Measurements from ENCODE around the gene MYPOP. TPM values are rescaled to one million over a fixed set of nuclear protein-coding genes. Genes with fewer than 3 reads are reported as not detected.
"Not testable (repeated sequence)": the region's sequence is repeated elsewhere in the genome, so short reads cannot be mapped to it uniquely, and the experiment has no call there.

Gene MYPOP
- total RNA-seq, 4 donors from 2014 or later, result 3.6 to 9.0 (median 5.5) TPM

DNA sequence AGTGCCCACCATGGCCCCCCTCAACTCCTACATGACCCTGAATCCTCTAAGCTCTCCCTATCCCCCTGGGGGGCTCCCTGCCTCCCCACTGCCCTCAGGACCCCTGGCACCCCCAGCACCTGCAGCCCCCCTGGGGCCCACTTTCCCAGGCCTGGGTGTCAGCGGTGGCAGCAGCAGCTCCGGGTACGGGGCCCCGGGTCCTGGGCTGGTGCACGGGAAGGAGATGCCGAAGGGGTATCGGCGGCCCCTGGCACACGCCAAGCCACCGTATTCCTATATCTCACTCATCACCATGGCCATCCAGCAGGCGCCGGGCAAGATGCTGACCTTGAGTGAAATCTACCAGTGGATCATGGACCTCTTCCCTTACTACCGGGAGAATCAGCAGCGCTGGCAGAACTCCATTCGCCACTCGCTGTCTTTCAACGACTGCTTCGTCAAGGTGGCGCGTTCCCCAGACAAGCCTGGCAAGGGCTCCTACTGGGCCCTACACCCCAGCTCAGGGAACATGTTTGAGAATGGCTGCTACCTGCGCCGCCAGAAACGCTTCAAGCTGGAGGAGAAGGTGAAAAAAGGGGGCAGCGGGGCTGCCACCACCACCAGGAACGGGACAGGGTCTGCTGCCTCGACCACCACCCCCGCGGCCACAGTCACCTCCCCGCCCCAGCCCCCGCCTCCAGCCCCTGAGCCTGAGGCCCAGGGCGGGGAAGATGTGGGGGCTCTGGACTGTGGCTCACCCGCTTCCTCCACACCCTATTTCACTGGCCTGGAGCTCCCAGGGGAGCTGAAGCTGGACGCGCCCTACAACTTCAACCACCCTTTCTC, 30.1 kb downstream of the MYPOP start:
- 92 to 93% methylated on average over 27 to 34 of the region's 34 CpGs for WGBS, 2 donors
- no peak for DNase-seq (ENCODE audit: low spot score in 2 of 2)
- TF ChIP-seq, protein P1, sequence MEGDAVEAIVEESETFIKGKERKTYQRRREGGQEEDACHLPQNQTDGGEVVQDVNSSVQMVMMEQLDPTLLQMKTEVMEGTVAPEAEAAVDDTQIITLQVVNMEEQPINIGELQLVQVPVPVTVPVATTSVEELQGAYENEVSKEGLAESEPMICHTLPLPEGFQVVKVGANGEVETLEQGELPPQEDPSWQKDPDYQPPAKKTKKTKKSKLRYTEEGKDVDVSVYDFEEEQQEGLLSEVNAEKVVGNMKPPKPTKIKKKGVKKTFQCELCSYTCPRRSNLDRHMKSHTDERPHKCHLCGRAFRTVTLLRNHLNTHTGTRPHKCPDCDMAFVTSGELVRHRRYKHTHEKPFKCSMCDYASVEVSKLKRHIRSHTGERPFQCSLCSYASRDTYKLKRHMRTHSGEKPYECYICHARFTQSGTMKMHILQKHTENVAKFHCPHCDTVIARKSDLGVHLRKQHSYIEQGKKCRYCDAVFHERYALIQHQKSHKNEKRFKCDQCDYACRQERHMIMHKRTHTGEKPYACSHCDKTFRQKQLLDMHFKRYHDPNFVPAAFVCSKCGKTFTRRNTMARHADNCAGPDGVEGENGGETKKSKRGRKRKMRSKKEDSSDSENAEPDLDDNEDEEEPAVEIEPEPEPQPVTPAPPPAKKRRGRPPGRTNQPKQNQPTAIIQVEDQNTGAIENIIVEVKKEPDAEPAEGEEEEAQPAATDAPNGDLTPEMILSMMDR (IDR thresholded peaks at IDR 0.05), result no peak
- no peak for TF ChIP-seq POLR2A (IDR thresholded peaks at IDR 0.05)
- TF ChIP-seq EP300 (IDR thresholded peaks at IDR 0.05), result no peak

DNA sequence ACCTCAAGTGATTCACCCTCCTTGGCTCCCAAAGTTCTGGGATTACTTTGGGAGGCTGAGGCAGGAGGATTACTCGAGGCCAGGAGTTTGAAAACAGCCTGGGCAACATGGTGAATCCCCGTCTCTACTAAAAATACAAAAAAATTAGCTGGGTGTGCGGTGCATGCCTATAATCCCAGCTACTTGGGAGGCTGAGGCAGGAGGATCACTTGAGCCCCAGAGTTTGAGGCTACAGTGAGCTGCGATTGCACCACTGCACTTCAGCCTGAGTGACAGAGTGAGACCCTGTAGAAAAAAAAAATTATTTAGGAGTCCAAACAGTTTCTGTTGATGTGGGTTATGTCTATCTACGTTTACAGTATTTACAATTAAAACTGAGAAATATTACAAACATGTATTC, 31.6 kb downstream of the MYPOP start:
- Histone ChIP-seq H3K36me3 (no peaks in the 10 kb centered on the region), H3K27me3 (peaks cover 0 to 8% of the 10 kb centered on the region in 2 donors), H3K27ac (no peak overlapping the region), H3K4me1 (no peaks in the 10 kb centered on the region), H3K4me3 (no peak overlapping the region), H3K9me3 (no peaks in the 10 kb centered on the region)
- WGBS, 2 donors, result 84 to 88% methylated on average over 5 of the region's 5 CpGs
- TF ChIP-seq, protein P1 (IDR thresholded peaks at IDR 0.05), result no peak
- TF ChIP-seq POLR2A (IDR thresholded peaks at IDR 0.05), result no peak
- no peak for TF ChIP-seq EP300 (IDR thresholded peaks at IDR 0.05)
- DNase-seq (ENCODE audit: low spot score in 2 of 2), result no peak

More for the DNA sequence above, 30.1 kb downstream of the MYPOP start:
- Histone ChIP-seq H3K4me1 (peaks cover 0 to 14% (median 6%) of the 10 kb centered on the region in 4 donors), H3K27ac (no peak overlapping the region), H3K36me3 (no peaks in the 10 kb centered on the region), H3K4me3 (no peak overlapping the region), H3K9me3 (no peaks in the 10 kb centered on the region), H3K27me3 (no peaks in the 10 kb centered on the region)

DNA sequence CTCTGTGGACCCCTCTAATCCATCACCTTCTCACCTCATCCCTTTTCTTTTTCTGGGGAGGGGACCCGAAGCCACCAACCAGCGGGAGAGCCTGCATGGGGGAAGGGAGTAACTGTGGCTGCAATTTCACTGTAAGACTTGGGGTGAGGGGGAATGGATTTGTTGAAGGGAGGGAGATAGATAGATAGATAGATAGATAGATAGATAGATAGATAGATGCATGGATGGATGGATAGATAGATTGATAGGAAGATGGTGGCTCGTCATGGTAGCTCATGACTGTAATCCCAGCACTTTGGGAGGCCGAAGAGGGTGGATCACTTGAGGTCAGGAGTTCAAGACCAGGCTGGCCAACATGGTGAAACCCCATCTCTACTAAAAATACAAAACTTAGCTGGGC, 35.2 kb downstream of the MYPOP start:
- not testable (repeated sequence) for H3K9me3 ChIP-seq; DNase-seq (ENCODE audit: low spot score in 2 of 2); H3K27ac ChIP-seq; H3K36me3 ChIP-seq; H3K4me3 ChIP-seq
- 64 to 74% methylated on average over 4 of the region's 4 CpGs for WGBS, 2 donors
- peaks cover 2 to 31% of the 10 kb centered on the region in 2 donors for H3K27me3 ChIP-seq
- H3K4me1 ChIP-seq, result peaks cover 0 to 17% (median 10%) of the 10 kb centered on the region in 4 donors

DNA sequence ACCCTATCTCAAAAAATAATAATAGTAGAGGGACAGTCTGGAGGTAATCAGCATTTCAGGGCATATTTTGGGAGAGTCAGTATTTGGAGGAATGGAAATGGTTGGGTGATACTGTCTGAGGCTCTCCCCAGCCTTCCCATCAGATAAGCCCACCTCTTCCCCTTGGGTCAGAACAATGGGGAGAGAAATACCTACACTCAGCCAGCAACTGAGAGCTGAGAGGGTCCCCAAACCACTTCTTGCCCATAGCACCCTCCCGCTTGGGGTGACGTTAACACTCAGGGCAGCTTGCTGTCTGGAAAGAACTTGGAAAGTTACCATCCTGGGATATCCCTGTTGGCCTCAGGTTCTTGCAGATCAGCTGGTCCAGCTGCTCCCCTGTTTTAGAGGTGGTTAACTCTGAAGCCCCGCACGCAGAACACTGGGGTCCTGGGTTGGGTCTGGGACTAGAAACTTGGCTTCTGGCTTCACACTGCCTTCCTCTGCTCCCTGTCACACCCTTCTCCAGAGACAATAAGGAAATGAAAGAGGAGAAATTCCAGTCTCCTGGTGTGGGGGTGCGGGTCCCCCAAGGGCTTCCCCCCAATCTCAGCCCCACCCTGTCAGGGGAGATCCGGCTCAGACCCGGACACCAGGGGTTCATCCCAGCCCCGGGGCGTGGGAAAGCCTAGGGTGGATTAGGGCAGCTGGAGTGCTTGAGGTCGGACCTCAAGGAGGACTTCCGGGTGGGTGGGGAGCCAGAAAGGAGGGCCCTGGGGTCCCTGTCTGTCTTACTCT, 35.8 kb downstream of the MYPOP start:
- 66 to 69% methylated on average over 11 of the region's 11 CpGs for WGBS, 2 donors
- H3K36me3 ChIP-seq, result no peaks in the 10 kb centered on the region
- no peak overlapping the region for H3K4me3 ChIP-seq
- H3K4me1 ChIP-seq, result peaks cover 0 to 23% (median 16%) of the 10 kb centered on the region in 4 donors
- H3K27me3 ChIP-seq, result peaks cover 2 to 31% of the 10 kb centered on the region in 2 donors
- no peaks in the 10 kb centered on the region for H3K9me3 ChIP-seq
- TF ChIP-seq, protein P1 (IDR thresholded peaks at IDR 0.05), result no peak
- no peak for TF ChIP-seq POLR2A (IDR thresholded peaks at IDR 0.05)
- no peak for TF ChIP-seq EP300 (IDR thresholded peaks at IDR 0.05)
- H3K27ac ChIP-seq, result peak overlapping the region in 1 of 4 donors; percentile 7
- no peak for DNase-seq (ENCODE audit: low spot score in 2 of 2)

DNA sequence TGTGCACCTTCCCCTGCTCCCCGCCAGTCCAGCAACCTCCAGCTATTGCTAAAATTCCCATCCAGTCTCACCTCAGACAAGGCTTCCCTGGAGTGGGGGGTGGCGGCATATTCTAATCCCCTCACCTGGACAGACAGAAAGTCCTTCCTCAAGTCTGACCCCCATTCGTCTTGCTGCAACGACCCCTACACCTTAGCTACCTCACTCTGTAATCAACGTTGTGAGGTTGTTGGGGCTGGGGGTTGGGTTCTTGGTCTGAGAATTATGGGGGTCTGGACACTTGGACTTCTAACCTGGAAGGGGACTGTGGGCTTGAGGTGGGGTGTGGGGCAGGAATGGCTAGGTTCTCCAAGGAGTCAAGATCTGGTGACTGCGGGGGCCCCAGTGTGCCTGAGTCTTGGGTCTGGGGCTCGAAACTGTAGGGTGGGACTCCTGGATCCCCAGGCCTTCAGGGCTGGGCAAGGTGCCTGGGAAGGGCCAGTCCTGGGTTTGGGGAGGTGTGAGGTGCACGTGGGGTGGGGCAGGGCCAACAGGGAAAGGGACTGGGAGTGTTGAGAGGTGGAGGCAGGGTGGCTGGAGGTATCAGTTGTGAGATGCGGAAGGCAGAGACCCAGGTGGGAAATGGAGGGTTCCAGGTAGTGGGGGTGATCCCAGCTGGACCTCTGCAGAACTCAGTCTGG, 37.0 kb downstream of the MYPOP start:
- TF ChIP-seq POLR2A (IDR thresholded peaks at IDR 0.05) (no peak), EP300 (IDR thresholded peaks at IDR 0.05) (no peak)
- TF ChIP-seq, protein P1 (IDR thresholded peaks at IDR 0.05), result no peak
- Histone ChIP-seq H3K27ac (no peak overlapping the region), H3K4me1 (peaks cover 0 to 34% (median 21%) of the 10 kb centered on the region in 4 donors), H3K36me3 (peaks cover 0 to 6% (median 0%) of the 10 kb centered on the region in 3 donors), H3K27me3 (peaks cover 2 to 31% of the 10 kb centered on the region in 2 donors), H3K9me3 (no peaks in the 10 kb centered on the region), H3K4me3 (no peak overlapping the region)
- WGBS, 2 donors, result 68 to 71% methylated on average over 9 of the region's 9 CpGs
- no peak for DNase-seq (ENCODE audit: low spot score in 2 of 2)

Data from tibial nerve (tissue), 4 donors.